K562 (cell line): Measurements from ENCODE around the gene PLEKHH2. TPM values are rescaled to one million over a fixed set of nuclear protein-coding genes. Genes with fewer than 3 reads are reported as not detected.
A peak's percentile ranks its signal among the peaks of the same experiment; 100 is the strongest.

Source experiments
- DACH1 ChIP-seq: fragments of 450-650 bp; IDR thresholded peaks from 2 replicates; pipeline ENCODE4 v1.6.1; 2018; ENCODE audit not compliant: partially characterized antibody
- EWSR1 ChIP-seq: fragments of 450-650 bp; IDR thresholded peaks from 2 replicates; pipeline ENCODE4 v1.6.1; 2018; ENCODE audit warnings: borderline replicate concordance, mild to moderate bottlenecking, low read depth, moderate library complexity; ENCODE audit not compliant: partially characterized antibody
- PHB2 ChIP-seq: fragments of 450-650 bp; IDR thresholded peaks from 2 replicates; pipeline ENCODE4 v1.6.1; 2017; ENCODE audit warnings: low read depth
- PHF21A ChIP-seq: fragments of 450-650 bp; IDR thresholded peaks from 2 replicates; pipeline ENCODE4 v1.6.1; 2017; ENCODE audit warnings: low read depth, borderline replicate concordance
- RAD51 ChIP-seq: fragments of 450-650 bp; IDR thresholded peaks from 2 replicates; pipeline ENCODE4 v1.7.1; 2016; ENCODE audit warnings: low read depth, mild to moderate bottlenecking, borderline replicate concordance
- RBM17 ChIP-seq: fragments of 200-400 bp; formaldehyde crosslinking; IDR thresholded peaks from 2 replicates; pipeline ENCODE4 v1.6.1; 2017; ENCODE audit warnings: low read depth, mild to moderate bottlenecking, low read length, borderline replicate concordance
- SIN3A ChIP-seq, 2 experiments: fragments of 150-350 bp in 1 of 2; IDR thresholded peaks; 2 replicates each; pipeline ENCODE4 v1.6.1; 2011 to 2016; ENCODE audit warnings: borderline replicate concordance in 2 of 2, low read depth in 2 of 2, low read length in 2 of 2, mild to moderate bottlenecking in 2 of 2, moderate library complexity in 2 of 2; ENCODE audit not compliant: control insufficient read depth in 1 of 2
- SPI1 ChIP-seq: IDR thresholded peaks from 2 replicates; pipeline ENCODE4 v1.6.1; 2011; ENCODE audit warnings: low read depth, low read length, control low read depth, borderline replicate concordance
- ZC3H4 ChIP-seq: sonication (generic); formaldehyde crosslinking; IDR thresholded peaks from 2 replicates; pipeline ENCODE4 v1.9.0; 2021; ENCODE audit warnings: missing genetic modification reagents, borderline replicate concordance
- ZNF311 ChIP-seq: fragments of 250-450 bp; sonication (Bioruptor Pico); IDR thresholded peaks from 2 replicates; pipeline ENCODE4 v1.4.0; 2020; ENCODE audit warnings: mild to moderate bottlenecking, moderate library complexity
- ZNF644 ChIP-seq: fragments of 200-800 bp; sonication (Bioruptor generic); IDR thresholded peaks from 2 replicates; pipeline ENCODE4 v1.6.1; 2016; ENCODE audit warnings: low read depth, missing genetic modification characterization, missing compliant biosample characterization
- polyA plus RNA-seq, 8 experiments: library from polyadenylated mRNA; depleted of rRNA in 4 of 8; stranded (reverse) in 5 of 8; unstranded in 3 of 8; fragments of >200 nt; fragmentation: Nextera tagmentation in 2 of 8; fragmentation: Illumina TruSeq in 1 of 8; extraction: Ambion mirVana in 2 of 8; extraction: Trizol in 1 of 8; gene quantifications; 2 replicates each; pipeline versions ENCODE4 v1.2.1 to v1.2.3, GENCODE V29; 2011 to 2014; ENCODE audit warnings: inconsistent platforms in 1 of 8, missing spikeins in 1 of 8
- total RNA-seq, 7 experiments: library from RNA; depleted of rRNA in 6 of 7; stranded (reverse); fragments of >200 nt in 6 of 7; fragmentation: Illumina TruSeq in 2 of 7; extraction: Trizol in 2 of 7; gene quantifications; 2 replicates each; pipeline versions ENCODE4 v1.2.1 to v1.2.3, GENCODE V29; 2011 to 2021; ENCODE audit warnings: low replicate concordance in 1 of 7
- TF ChIP-seq, protein P1 (sequence below): fragments of 450-650 bp; IDR thresholded peaks from 2 replicates; pipeline ENCODE4 v1.7.1; 2018; ENCODE audit warnings: mild to moderate bottlenecking, low read depth; ENCODE audit not compliant: partially characterized antibody
- TF ChIP-seq, protein P2 (sequence below): fragments of 200-800 bp; sonication (Bioruptor generic); IDR thresholded peaks from 2 replicates; pipeline ENCODE4 v1.6.1; 2016; ENCODE audit warnings: missing genetic modification characterization, missing compliant biosample characterization
- TF ChIP-seq, protein P3 (sequence below): fragments of 450-650 bp; formaldehyde crosslinking; IDR thresholded peaks from 2 replicates; pipeline ENCODE4 v1.4.0; 2020; ENCODE audit warnings: mild to moderate bottlenecking, moderate library complexity
- TF ChIP-seq, protein P4 (sequence below): sonication (generic); formaldehyde crosslinking; IDR thresholded peaks from 2 replicates; pipeline ENCODE4 v1.9.0; 2022; ENCODE audit warnings: mild to moderate bottlenecking, missing genetic modification reagents

Gene PLEKHH2
- total and polyA plus RNA-seq, 9 of the 15 experiments (the other 6 are each of a cell fraction or from before 2014, with no cell fraction given), result 0.77 to 13.5 (median 2.7) TPM

DNA sequence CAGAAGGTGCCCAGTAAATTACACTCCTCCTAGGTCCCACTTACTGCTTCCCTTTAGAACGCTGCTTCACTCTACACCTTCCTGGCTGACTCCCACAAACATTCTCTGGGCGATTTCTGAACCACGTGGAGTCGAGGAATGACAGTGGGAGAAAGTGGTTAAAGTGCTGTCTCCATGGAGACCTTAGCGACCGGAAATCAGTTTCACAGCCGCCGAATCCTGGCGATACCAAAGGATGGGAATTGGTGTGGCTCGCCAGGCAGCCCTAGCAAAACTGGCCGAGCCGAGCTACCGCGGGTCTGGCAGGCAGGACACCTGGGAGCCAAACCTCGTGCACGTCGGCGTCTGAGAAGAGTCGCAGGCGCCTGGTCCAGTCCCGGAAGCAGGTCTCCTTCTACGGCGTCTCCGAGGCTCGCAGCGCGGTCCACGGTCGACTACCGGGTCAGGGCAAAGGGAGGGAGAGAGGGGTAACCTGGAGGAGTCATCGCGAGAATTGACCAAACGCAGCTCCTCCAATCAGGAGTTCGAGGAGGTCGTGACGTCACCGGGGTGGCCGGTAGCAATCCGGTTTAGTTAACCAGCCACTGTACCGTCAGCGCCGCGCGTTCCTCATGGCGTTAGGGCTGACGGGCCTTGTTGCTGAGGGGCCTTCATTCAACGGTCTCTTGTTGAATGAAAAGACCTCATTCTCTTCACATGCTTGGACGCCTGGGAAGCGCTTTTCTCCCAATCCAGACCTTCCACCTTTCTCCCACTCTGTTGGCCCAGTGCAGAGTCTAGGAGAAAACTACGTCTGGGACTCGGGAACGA, 41.3 kb upstream of the PLEKHH2 start, which contains the start of gene THADA (continued):
- TF ChIP-seq, protein P1, sequence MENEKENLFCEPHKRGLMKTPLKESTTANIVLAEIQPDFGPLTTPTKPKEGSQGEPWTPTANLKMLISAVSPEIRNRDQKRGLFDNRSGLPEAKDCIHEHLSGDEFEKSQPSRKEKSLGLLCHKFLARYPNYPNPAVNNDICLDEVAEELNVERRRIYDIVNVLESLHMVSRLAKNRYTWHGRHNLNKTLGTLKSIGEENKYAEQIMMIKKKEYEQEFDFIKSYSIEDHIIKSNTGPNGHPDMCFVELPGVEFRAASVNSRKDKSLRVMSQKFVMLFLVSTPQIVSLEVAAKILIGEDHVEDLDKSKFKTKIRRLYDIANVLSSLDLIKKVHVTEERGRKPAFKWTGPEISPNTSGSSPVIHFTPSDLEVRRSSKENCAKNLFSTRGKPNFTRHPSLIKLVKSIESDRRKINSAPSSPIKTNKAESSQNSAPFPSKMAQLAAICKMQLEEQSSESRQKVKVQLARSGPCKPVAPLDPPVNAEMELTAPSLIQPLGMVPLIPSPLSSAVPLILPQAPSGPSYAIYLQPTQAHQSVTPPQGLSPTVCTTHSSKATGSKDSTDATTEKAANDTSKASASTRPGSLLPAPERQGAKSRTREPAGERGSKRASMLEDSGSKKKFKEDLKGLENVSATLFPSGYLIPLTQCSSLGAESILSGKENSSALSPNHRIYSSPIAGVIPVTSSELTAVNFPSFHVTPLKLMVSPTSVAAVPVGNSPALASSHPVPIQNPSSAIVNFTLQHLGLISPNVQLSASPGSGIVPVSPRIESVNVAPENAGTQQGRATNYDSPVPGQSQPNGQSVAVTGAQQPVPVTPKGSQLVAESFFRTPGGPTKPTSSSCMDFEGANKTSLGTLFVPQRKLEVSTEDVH, result peak; percentile 82
- TF ChIP-seq DACH1 (no peak), PHF21A (no peak), SIN3A (IDR thresholded peaks at IDR 0.05; ENCODE audit: borderline replicate concordance in 2 of 2, control insufficient read depth in 1 of 2, low read depth in 2 of 2, low read length in 2 of 2) (peak; percentile 96 to 98), EWSR1 (no peak), RBM17 (no peak), ZNF311 (CRISPR knock-in tag) (no peak), SPI1 (no peak), ZNF644 (tag) (no peak), PHB2 (0 out of 2 replicates have a peak, but pooled peaks have one; percentile 22), ZC3H4 (CRISPR knock-in tag) (no peak), RAD51 (no peak)
- TF ChIP-seq, protein P2, sequence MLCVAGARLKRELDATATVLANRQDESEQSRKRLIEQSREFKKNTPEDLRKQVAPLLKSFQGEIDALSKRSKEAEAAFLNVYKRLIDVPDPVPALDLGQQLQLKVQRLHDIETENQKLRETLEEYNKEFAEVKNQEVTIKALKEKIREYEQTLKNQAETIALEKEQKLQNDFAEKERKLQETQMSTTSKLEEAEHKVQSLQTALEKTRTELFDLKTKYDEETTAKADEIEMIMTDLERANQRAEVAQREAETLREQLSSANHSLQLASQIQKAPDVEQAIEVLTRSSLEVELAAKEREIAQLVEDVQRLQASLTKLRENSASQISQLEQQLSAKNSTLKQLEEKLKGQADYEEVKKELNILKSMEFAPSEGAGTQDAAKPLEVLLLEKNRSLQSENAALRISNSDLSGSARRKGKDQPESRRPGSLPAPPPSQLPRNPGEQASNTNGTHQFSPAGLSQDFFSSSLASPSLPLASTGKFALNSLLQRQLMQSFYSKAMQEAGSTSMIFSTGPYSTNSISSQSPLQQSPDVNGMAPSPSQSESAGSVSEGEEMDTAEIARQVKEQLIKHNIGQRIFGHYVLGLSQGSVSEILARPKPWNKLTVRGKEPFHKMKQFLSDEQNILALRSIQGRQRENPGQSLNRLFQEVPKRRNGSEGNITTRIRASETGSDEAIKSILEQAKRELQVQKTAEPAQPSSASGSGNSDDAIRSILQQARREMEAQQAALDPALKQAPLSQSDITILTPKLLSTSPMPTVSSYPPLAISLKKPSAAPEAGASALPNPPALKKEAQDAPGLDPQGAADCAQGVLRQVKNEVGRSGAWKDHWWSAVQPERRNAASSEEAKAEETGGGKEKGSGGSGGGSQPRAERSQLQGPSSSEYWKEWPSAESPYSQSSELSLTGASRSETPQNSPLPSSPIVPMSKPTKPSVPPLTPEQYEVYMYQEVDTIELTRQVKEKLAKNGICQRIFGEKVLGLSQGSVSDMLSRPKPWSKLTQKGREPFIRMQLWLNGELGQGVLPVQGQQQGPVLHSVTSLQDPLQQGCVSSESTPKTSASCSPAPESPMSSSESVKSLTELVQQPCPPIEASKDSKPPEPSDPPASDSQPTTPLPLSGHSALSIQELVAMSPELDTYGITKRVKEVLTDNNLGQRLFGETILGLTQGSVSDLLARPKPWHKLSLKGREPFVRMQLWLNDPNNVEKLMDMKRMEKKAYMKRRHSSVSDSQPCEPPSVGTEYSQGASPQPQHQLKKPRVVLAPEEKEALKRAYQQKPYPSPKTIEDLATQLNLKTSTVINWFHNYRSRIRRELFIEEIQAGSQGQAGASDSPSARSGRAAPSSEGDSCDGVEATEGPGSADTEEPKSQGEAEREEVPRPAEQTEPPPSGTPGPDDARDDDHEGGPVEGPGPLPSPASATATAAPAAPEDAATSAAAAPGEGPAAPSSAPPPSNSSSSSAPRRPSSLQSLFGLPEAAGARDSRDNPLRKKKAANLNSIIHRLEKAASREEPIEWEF, result 0 out of 2 replicates have a peak, but pooled peaks have one; percentile 50
- TF ChIP-seq, protein P3, sequence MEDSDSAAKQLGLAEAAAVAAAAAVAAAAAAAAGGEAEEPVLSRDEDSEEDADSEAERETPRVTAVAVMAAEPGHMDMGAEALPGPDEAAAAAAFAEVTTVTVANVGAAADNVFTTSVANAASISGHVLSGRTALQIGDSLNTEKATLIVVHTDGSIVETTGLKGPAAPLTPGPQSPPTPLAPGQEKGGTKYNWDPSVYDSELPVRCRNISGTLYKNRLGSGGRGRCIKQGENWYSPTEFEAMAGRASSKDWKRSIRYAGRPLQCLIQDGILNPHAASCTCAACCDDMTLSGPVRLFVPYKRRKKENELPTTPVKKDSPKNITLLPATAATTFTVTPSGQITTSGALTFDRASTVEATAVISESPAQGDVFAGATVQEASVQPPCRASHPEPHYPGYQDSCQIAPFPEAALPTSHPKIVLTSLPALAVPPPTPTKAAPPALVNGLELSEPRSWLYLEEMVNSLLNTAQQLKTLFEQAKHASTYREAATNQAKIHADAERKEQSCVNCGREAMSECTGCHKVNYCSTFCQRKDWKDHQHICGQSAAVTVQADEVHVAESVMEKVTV (CRISPR knock-in tag), result no peak
- TF ChIP-seq, protein P4, sequence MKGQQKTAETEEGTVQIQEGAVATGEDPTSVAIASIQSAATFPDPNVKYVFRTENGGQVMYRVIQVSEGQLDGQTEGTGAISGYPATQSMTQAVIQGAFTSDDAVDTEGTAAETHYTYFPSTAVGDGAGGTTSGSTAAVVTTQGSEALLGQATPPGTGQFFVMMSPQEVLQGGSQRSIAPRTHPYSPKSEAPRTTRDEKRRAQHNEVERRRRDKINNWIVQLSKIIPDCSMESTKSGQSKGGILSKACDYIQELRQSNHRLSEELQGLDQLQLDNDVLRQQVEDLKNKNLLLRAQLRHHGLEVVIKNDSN (CRISPR knock-in tag), result peak; percentile 66
